ENCODE measurements around the gene MIX23.

Gene MIX23

GRCh38 chr3:122382888-122383666, at the start of gene MIX23:
MIX23 (minus strand) TSS chr3:122383231; CDS start chr3:122383224, 7 bp downstream.
- peak; percentile 90 to 96 for DNase-seq

GRCh38 chr3:122430371-122430770, 47.3 kb upstream of the MIX23 start:
- DNase-seq, result no peak

- DNase-seq, result no peak
Observed at GRCh38 chr3:122427857-122428471, 44.9 kb upstream of the MIX23 start.

GRCh38 chr3:122421836-122422235, 38.8 kb upstream of the MIX23 start:
- DNase-seq, result no peak

DNA sequence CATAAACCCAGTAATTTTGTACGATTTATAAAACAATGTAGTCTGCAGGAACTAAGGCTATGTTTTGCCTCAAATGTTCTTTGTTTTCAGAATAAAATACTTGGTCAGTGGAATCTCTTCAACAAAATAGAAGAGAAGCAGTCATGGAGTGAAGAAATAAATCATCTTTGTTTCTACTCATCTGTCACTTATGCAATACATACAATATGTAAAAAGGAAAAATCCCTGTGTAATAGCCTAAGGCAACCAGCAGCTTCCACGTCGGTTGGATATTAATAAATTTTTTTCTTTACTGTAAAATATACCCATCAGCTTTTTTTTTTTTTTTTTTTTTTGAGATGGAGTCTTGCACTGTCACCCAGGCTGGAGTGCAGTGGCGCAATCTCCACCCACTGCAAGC, 38.1 kb upstream of the MIX23 start:
- DNase-seq, result no peak

GRCh38 chr3:122416966-122417365, 33.9 kb upstream of the MIX23 start:
- DNase-seq, result no peak

- no peak for DNase-seq
Observed at GRCh38 chr3:122415762-122416654, 33.0 kb upstream of the MIX23 start, which contains the start of gene WDR5B. WDR5B (minus strand) TSS chr3:122416062; CDS start chr3:122415528, 534 bp downstream.

DNA sequence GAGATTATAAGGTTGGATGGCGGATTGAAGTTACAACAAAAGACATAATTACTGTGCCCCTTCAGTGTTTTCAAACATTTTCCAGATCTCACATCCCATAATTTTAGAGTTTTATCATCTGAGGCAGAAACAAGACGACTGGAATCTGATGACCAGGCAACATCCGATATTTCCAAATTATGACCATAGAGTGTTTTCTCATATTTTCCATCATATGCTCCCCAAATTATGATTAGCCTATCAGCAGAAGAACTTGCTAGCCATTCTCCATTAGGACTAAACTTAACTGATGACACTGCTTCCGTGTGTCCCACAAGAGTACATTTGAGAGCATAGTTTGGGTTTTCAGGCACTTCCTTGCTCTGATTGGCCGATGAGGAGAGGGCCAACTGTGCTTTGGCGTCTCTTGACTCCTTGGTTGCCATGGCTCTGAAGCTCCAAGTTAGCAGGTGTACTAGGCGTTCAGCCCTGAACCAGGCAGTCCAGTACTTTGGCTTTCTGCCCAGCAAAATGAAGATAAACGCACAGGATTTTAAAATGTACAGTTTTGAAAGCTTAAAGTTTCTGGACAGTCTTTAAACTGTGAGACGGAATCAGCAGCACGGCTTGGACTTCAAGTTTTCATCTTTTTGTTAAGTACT, 32.2 kb upstream of the MIX23 start:
- DNase-seq, result no peak

- DNase-seq, result no peak
Observed at GRCh38 chr3:122414391-122414790, 31.4 kb upstream of the MIX23 start.

- DNase-seq, result no peak
Observed at GRCh38 chr3:122410639-122411038, 27.6 kb upstream of the MIX23 start.

DNA sequence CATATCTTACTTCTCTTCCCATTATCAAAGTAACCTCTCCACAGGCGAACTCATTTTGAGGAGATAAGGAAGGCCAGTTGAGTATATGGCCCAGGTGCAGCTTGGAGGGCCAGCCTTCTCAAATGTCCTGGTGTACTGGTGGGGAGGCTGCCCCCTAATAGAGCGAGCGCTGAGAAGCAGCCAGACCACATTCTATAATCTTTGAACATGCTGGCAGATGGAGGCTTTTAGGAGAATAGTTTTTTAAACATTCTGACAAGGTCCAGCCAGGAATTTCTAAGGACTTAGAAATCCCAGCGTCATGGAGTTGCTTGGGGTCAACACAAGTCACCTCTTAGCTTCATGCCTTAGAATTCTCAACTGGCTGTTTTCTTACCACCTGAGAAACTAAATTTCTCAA, 27.1 kb upstream of the MIX23 start:
- no peak for DNase-seq

- DNase-seq, result no peak
Observed at GRCh38 chr3:122409446-122409845, 26.4 kb upstream of the MIX23 start.

DNA sequence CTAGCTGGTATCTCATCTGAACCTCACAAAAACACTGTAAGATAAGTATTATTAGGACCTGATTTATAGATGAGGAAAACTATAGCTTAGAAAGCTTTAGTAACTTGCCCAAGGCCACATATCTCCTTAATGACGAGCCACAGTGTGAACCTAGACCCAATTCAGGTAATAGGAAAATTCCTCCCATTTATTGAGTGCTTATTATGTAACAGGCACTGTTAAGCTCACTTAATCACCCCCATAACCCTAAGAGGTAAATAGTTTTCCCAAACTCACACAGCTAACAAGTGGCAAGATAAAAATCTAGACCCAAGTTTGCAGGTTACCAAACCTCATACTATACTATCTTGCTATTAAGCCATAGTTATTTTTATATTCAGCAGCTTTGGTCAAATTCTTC, 24.9 kb upstream of the MIX23 start:
- DNase-seq, result no peak

DNA sequence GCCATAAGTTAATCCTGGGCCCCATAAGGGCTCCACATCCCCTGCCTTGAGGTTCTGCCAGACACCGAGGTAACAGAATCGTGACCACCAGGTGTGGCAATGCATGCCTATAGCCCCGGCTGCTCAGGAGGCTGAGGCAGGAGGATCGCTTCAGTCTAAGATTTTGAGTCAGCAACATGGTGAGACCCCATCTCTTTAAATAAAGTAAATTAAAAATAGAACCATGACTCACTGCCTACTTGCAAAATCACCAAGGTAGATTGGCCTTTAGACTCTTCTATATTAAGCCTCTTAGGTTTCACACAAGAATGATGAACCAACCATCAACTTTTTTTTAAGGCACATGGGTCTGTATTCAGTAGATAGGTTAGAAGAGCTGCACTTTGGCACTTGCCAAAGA, 23.2 kb upstream of the MIX23 start:
- no peak for DNase-seq

GRCh38 chr3:122405015-122405414, 22.0 kb upstream of the MIX23 start:
- DNase-seq, result no peak

- DNase-seq, result no peak
Observed at GRCh38 chr3:122403489-122403888, 20.5 kb upstream of the MIX23 start.

DNA sequence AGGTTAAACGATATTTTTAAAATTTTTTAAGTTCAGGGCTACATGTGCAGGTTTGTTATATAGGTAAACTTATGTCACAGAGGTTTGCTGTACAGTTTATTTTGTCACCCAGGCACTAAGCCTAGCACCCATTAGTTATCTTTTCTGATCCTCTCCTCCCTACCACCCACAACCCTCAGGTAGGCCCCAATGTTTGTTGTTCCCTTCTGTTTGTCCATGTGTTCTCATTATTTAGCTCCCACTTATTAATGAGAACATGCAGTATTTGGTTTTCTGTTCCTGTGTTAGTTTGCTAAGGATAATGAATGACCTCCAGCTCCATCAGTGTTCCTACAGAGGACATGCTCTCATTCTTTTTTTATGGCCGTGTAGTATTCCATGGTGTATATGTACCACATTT, 15.9 kb upstream of the MIX23 start:
- DNase-seq, result no peak

DNA sequence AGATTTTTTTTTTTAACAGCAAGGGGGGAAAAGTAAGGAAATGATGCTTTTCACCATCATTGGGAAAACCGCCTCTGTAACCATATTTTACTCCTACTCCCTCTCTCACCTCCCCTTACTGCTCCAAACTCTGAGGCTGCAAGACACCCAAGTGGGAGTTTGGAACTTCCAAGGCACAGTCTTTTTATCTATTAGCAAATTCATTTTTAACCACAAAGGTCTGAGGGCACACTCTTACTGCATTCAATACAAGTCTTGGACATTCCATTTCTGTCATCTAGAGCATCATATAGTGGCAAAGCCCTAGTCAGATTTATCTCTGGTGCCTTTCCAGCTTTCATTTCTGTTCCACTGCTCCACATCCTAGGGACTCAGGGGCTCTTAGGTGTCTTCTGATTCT, 14.2 kb upstream of the MIX23 start:
- DNase-seq, result no peak

- no peak for DNase-seq
Observed at GRCh38 chr3:122396511-122396910, 13.5 kb upstream of the MIX23 start.

DNA sequence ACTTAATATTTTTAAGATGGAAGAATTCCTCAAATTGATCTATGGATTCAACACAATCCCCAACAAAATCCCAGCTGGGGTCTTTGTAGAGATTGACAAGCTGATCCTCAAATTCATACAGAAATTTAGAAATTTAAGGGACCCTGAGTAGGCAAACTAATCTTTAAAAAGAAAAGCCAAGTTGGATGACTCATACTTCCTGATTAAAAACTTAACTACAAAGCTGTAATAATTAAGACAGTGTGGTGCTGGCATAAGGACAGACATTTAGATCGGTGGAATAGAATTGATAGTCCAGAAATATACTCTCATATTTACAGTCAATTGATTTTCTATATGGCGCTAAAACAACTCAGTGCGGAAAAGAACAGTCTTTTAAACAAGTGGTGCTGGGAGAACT, 12.6 kb upstream of the MIX23 start:
- no peak for DNase-seq

GRCh38 chr3:122394173-122394572, 11.1 kb upstream of the MIX23 start:
- DNase-seq, result no peak

GRCh38 chr3:122392868-122393844, 10.1 kb upstream of the MIX23 start:
- DNase-seq, result peak; percentile 58 to 72
